ENCODE data around the gene PNMA5.
"Not testable (repeated sequence)": the region's sequence is repeated elsewhere in the genome, so short reads cannot be mapped to it uniquely, and the experiment has no call there.

Gene PNMA5

DNA sequence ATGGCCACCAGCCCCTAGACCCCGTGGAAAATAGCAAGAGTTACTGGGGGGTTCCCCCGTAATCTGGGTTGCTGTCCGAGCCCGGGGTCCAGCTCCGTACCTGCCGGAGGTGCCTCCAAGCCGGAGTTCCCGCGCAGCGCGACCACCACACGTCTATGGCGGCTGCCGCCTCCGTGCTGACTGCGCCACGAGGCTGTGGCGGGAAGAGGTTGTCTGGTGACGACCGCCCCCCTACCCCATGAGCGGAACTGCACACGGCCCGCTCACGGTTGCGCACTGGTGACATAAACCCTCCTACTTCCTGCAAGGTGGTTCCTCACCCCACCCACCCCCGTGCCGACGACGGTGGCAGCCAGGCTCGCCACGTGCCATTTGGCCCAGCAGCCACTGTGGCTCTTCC is at the start of gene PNMA5:
TSS of gene PNMA5 (minus strand) at position 184 of the 400 bp plus-strand sequence. CDS start 2,518 bp downstream, outside the sequence.
- no peak for DNase-seq

DNA sequence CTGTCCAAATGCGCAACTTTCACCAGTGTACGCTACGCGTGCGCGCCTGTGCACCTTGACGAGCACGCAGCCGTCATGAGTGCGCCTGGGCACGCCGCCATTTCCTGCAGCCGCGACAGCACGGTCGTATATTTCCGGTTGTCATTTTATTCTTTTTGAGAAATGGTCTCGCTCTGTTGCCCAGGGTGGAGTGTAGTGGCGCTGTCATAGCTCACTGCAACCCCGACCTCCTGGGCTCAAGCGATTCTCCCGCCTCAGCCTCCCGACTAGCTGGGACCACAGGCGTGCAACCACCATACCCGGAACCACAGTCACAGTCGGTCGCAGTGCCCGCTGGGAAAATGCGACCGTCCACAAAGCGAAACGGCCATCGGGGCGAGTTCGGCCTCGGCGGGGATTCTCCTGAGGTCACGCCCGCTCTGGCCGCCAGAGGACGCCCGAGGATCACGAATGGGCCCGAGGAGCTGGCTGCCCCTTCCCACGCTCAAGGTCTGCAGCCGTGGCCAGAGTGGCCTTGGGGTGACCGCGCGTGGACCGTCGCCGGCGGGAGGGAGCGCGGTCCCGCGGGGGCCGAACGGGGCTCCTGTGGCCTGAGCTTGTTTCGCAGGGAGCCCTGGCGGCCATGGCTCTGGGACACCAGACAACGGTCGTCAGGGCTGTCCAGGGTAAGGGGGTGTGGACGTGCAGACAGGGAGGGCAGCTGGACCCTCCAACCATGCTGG is 38.6 kb upstream of the PNMA5 start:
- peak; percentile 38 for DNase-seq

DNA sequence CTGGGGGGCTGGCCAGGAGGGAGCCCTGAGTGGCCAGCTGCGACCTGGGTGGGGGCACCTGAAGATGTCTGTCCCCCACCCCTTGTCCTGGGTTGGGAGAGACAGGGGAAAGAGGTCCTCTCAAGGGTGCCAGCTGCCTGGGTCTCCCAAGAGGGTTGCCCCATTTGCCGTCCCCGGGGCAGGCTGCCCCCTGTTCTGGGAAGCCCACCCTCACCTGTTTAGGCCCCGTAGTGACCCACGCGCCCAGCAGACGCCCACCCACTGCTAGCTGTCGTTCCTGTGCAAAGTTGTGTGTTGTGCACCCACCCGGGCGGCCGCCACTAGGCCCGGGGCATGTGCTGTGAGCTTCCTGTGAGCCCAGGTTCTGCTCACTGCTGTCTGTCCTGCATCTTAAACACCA is 36.9 kb upstream of the PNMA5 start:
- DNase-seq = no peak

DNA sequence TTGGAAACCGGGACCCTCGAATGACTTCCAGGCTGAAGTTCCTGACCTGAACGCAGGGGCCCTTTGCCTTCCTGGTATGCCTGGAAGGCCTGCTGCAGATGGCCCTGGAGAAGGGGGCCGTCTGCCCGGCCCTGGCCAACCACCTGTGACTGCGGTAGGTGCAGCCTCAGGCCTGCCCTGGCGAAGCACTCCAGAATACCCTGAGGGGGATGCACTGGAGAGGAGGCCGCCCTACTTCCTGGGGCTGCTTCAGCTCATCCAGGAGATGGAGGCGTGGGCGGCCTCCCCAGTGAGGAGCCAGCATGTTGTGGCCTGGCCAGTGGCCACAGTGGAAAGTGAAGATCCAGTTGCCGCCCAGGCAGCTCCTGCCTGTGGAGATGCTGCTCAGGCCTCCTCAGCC is 36.0 kb upstream of the PNMA5 start:
- no peak for DNase-seq

DNA sequence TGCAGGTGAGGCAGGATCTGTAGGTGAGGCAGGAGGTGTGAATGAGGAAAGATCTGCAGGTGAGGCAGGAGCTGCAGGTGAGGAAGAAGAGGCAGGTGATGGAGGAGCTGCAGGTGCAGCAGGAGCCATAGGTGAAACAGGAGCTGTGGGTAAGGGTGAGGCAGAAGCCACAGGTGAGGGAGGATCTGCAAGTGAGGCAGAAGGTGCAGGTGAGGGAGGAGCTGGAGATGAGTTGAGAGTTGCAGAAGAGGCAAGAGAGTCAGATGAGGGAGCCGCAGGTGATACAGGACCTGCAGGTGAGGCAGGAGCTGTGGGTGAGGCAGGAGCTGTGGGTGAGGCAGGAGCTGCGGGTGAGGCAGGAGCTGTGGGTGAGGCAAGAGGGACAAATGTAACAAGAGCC is 35.2 kb upstream of the PNMA5 start:
- DNase-seq = no peak

DNA sequence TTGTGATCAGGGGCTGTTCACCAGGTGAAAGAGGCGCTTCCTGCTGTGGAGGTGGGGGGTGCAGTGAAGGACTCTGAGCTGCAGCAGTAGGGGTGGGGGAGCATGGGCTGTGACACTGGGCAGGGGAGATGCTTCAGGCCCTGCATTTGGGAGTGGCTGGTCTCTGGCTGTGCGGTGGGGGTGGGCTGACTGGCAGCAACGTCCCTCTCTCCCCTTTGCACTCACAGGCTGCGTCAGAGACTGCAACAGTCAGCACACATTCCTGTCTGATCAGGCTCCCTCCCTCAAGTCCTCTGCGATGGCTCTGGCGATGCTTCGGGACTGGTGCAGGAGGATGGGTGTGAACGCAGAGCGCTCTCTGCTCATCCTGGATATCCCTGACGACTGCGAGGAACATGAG is 34.6 kb upstream of the PNMA5 start:
- not testable (repeated sequence) for DNase-seq

DNA sequence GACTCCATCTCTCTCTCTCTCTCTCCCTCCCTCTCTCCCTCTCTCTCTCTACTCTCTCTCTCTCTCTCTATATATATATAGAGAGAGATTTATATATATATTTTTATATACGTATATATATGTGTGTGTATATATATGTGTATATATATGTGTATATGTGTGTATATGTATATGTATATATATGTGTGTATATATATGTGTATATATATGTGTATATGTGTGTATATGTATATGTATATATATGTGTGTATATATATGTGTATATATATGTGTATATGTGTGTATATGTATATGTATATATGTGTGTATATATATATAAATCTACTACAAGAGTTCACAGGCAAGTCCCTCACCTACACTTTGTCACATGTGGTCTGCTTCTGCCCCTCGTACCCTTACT is 32.6 kb upstream of the PNMA5 start:
- DNase-seq = not testable (repeated sequence)

DNA sequence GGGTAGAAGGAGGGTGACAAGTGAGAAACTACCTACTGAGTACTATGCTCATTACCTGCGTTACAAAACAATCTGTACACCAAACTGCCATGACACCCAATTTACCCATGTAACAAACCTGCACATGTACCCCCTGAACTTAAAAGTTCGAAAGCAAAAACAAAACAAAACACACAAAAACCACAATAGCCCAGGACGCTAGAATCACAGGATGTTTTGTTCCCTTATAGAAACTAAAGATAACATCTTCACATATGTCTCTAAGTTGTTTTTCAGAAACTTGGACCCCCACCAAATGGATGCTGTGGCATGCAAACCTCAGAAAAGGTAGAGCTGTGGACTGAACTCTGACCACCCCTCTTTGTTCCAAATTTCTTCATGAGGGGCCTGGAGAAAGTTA is 25.2 kb upstream of the PNMA5 start:
- DNase-seq = no peak

DNA sequence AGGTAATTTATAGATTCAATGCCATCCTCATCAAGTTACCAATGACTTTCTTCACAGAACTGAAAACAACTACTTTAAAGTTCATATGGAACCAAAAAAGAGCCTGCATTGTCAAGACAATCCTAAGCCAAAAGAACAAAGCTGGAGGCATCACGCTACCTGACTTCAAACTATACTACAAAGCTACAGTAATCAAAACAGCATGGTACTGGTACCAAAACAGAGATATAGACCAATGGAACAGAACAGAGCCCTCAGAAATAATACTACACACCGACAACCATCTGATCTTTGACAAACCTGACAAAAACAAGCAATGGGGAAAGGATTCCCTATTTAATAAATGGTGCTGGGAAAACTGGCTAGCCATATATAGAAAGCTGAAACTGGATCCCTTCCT is 23.3 kb upstream of the PNMA5 start:
- DNase-seq = not testable (repeated sequence)

DNA sequence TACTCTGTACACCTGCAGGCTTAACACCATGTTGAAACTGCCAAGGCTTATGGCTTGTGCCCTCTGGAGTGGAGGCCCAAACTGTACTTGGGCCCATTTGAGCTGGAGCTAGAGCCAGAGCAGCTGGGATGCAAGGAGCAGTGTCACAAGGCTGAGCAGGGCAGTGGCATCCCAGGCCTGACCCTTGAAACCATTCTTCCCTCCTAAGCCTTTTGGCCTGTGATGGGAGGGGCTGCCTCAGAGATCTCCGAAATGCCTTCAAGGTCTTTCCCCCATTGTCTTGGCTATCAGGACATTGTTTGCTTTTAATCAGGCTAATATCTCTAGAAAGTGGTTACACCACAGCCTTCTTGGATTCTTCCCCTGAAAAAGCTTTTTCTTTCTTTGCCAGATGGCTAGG is 10.9 kb upstream of the PNMA5 start:
- DNase-seq = no peak

DNA sequence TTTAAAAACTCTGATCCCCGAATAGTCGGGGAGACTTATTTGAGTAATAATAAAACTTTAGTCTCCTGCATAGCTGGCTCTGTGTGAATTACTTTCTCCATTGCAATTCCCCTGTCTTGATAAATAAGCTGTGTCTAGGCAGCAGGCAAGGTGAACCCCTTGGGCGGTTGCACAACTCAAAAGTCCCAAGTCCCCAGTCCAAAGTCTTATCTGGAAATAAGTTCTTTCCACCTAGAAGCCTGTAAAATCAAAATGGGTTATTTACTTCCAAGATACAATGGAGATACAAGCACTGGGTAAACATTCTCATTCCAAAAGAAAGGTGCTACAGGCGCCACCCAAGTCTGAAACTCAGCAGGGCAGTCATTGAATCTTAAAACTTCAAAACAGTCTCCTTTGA is 10.1 kb upstream of the PNMA5 start:
- DNase-seq = no peak

DNA sequence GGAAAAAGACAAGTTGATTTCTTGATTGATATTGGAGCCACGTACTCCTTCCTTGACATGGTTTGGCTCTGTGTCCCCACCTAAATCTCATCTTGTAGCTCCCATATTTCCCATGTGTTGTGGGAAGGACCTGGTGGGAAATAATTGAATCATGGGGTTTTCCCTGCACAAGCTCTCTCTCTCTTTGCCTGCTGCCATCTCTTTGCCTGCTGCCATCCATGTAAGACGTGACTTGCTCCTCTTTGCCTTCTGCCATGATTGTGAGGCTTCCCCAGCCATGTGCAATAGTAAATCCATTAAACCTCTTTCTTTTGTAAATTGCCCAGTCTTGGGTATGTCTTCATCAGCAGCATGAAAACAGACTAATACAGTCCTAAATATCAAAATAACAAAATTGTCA is 8.3 kb upstream of the PNMA5 start:
- DNase-seq = not testable (repeated sequence)

DNA sequence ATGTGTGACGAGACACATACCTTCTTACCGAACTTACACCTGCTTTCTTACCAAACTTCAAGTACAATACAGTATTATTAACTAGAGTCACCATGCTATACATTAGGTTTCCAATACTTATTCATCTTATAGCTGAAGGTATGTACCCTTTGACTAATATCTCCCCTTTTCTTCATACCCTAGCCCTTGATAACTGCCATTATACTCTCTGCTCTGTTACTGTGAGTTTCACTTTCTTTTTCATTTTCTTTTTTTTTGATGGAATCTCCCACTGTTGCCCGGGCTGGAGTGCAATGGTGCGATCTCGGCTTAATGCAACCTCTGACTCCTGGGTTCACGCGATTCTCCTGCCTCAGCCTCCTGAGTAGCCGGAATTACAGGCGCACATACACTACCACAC is 3.4 kb upstream of the PNMA5 start:
- no peak for DNase-seq

DNA sequence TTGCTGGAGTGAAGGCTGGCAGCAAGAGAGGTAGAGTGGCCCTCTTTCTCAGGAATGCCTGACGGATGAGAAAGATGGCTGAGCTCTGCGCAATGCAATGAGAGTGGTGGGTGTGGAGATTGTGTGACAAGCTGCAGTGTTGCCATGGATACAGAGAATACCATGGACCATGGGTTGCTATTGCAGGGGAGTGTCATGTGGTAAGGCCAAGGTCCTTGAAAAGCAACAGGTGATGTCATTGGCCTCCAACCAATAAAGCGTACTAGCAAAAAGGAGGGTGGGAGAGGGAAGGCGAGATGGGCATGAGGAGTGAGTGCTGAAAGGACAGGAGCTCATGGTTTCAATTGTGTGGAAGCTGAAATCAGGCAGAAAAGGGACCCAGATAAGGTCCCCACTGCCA is 1.8 kb downstream of the PNMA5 start:
- DNase-seq = no peak

DNA sequence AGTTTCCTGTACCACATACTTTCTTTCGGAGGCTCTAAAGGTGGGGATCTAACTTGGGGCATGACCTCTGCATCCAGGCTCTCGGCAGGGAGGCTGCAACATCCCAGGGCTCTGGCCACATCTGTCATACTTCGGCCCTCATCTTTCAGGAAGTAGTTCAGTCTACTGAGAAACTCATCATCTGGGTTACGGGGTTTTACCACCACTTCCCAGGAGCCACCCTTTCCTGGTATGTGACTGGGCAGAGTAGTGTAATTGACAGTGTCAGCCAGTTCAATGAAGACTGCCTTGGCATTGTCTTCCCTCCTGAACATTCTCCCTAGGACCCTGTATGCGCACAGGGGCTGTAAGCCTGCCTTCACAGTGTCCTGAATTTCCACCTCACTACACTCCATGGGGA is 2.8 kb downstream of the PNMA5 start:
- no peak for DNase-seq

DNA sequence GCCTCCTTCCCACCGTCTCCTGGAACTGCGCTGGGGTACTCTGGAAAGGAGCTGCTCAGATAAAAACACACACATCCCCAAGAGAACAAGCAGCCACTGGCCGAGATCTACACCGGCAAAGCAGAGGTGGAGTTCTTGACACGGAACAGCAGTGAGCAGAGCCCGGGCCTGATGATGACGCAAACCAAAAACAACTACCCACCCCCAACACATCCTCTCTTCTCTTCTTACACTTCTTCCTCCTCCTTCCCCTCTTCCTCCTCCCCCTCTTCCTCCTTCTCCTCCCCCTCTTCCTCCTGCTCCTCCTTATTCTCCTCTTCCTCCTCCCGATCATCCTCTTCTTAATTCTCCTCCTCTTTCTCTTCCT is 4.6 kb downstream of the PNMA5 start:
- no peak for DNase-seq

DNA sequence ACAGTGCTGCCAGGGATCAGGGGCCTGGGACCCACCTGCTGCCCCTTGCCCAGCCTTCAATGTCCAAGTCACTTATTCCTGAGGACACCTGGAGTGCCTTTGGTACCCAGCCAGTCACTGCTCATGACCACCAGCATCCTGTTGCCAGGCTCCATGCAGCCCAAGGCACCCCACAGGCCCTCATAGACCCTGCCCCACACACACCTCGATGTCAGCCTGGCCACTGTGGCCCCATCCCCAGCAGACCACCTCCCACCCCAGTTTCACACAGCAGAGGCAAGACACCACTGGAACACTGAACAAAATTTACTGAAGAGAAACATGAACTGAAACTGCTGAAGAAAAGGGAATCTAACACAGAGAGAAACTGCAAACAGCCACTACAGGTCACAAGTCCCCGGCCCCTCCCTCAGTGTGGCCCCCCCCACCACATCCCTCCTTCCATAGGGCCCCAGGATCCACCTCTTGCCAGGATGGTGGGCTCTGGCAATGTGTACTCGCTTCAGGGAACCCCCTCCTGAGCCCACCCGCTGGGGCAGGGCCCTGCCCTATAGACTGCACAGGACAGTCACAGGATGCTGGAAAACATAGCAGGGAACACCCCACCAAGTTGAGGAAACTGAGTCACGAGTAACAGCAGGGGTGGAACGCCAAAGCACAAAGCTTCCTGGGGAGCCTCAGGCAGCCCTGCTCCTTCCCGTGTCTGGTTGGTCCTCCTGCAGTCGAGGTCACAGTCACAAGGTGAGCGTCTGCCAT is 5.2 kb downstream of the PNMA5 start:
- no peak for DNase-seq

DNA sequence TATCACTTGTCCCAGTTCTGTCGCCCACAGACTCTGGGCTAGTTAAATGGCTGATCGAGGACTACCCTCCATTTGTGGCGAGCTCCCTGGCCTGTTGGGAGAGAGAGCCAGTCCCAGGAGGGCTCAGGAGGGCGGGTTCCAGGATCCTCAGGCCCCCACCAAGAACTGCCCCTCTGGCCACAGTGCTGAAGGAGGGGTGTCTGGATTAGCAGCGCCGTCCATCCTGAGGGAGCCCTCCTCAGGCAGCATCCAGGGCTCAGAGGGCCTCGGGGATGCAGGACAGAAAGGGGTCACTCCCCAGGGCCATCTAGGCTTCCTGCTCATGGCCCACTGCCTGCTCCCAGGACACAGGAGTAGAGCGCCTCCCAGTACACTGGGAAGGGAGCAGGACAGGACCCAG is 6.1 kb downstream of the PNMA5 start:
- DNase-seq = no peak

DNA sequence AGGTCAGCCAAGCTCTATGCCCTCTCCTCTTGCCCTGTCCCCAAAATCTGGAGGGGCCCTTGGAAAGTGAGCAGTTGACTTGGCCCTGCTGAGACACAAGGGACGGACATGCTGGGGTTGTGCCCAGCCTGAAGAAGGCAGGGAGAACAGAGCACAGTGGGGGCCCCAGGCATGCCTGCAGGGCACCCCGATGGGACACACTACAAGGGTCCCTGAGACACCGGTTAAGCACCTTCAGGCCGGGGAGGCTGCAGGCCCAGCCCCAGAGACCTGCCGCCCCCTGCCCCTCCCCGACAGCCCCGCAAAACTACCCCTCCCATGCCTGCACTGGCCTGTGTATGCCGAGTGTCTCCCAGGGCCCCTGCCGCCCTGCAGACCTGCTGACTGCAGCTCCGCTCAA is 6.8 kb downstream of the PNMA5 start:
- DNase-seq = not testable (repeated sequence)

DNA sequence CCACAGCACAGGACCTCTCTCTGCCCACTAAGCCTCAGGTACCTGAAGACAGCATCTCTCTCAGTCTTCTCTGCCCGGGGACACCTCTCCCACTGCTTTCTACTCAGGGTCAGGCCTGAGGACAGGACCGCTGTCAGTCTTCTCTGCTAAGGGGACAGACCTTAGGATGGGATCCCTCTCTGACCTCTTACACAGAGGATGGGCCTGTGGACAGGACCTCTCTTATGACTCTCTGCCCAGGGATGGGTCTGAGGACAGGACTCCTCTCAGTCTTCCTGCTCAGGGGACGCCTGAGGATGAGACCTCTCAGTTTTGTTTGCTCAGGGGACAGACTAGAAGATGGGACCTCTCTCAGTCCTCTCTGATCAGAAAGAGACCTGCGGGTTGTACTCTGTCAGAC is 8.5 kb downstream of the PNMA5 start:
- not testable (repeated sequence) for DNase-seq

DNA sequence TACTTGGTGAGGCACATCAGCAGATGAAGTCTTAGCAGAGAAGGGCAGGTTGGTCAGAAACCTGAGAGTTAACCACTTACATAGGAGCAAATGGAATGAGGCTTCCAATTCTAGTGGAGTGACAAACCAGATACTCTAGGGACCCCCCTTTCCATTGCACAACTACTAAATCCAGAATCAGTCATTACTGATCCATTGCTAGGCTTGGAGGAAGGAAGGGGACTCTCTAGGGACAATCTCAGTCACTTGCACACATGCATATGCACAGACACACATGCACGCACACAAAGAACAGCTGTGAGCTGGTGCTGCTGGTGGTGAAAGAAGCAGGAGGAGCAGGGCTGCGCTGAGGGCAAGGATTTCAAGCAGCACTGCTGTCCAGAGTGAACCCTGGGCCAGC is 25.7 kb downstream of the PNMA5 start:
- no peak for DNase-seq

DNA sequence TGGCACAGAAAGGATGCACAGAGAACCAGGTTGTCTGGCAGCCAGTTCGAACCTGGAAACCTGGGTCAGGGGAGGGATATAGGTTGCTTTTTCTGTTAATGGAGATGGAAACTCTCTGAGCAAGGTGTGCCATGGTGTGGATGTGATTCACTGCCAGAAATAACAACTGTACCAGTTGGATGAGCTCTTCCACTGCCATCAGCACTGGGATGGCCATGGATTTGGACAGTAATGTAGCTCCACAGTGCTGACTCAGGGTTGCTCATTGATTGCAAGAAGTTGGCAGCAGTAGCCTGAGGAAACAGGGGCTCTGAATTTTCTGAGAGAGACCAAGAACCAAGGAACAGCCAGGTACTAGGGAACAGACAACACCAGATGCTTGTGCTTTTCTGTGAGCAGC is 33.8 kb downstream of the PNMA5 start:
- no peak for DNase-seq

DNA sequence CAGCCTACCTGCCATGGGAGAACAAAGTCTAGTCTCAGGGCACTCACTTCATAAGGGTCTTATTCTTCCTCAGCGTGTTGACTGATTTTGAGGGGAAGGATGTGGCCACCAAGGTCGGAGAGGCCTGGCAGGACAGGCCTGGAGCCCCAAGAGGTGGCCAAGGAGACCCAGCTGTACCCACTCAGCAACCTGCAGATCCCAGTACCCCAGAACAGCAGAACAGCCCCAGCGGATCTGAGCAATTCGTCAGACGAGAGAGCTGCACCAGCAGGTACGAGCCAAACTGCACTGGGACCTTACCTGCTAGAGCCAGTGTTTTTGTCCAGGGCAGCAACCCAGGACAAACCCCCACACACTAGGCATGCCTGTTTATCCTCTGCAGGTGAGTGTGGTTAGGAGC is 34.3 kb downstream of the PNMA5 start:
- no peak for DNase-seq

DNA sequence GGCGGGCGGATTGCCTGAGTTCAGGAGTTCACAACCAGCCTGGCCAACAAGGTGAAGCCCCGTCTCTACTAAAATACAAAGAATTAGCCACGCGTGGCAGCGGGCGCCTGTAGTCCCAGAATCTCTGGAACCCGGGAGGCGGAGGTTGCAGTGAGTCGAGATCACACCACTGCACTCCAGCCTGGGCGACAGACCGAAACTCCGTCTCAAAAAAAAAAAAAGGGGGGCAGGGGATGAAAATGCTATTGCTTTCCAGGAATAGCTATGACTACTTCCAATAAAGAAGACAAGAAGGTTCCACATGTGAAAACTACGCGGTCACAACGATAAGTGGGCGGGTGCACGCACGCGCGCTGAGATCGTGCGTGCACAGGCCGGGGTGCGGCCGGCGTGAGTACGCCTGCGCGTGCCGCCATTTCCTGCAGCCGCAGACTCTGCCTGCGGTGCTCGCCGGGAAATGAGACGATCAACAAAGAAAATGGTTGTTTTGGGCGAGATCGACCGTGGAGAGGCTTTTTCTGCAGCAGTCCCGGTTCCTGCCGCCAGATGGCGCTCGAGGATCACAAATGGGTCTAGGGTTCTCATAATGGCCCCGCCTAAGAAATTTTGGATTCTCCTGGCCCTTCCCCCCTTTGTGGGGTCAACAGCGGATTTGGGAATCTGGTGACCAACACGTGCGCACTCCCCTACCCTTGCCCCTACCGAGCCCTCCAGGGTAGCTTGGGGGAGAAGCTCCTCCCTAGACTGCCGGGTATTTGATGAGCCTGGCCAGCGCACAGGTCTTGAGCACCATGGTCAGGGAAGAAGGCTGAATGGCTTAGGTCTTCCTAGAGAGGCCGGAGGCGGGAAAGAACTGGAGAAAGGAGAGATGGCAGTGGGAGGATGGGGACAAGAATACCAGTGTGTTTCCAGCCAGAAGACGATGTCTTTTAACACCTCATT is 35.1 kb downstream of the PNMA5 start:
- DNase-seq = peak; percentile 90

Data from activated T-cell treated with anti-CD3 and anti-CD28 coated beads for 4 hours (primary cell).